Loucy (cell line): Measurements from ENCODE around the gene ADAM8.

Source experiments
- H2AFZ ChIP-seq: fragments of 200-600 bp; sonication (generic); 2 replicates; pipeline ENCODE4 v1.6.0; 2016; ENCODE audit warnings: antibody characterized with exemption, mild to moderate bottlenecking, low read length, moderate library complexity
- H3F3A ChIP-seq: fragments of 200-600 bp; 2 replicates; pipeline ENCODE4 v1.6.0; 2016; ENCODE audit warnings: antibody characterized with exemption, low read depth, mild to moderate bottlenecking
- H3K27me3 ChIP-seq: fragments of 200-600 bp; sonication (generic); 2 replicates; pipeline ENCODE4 v1.6.1; 2014; ENCODE audit warnings: low read length, mild to moderate bottlenecking; ENCODE audit not compliant: insufficient read depth, poor library complexity, severe bottlenecking
- H3K36me3 ChIP-seq: fragments of 200-600 bp; sonication (generic); 2 replicates; pipeline ENCODE4 v1.6.1; 2016; ENCODE audit warnings: low read length; ENCODE audit not compliant: insufficient read depth
- H3K4me1 ChIP-seq: fragments of 200-600 bp; sonication (generic); 2 replicates; pipeline ENCODE4 v1.5.1; 2014; ENCODE audit warnings: low read length, mild to moderate bottlenecking; ENCODE audit not compliant: insufficient read depth, poor library complexity, severe bottlenecking
- H3K4me2 ChIP-seq: fragments of 200-600 bp; sonication (generic); 2 replicates; pipeline ENCODE4 v1.6.0; 2014; ENCODE audit warnings: antibody characterized with exemption, low read length, low read depth, mild to moderate bottlenecking; ENCODE audit not compliant: poor library complexity, severe bottlenecking
- H3K4me3 ChIP-seq: fragments of 200-600 bp; sonication (generic); 2 replicates; pipeline ENCODE4 v1.5.1; 2014; ENCODE audit warnings: low read length, mild to moderate bottlenecking, mixed read lengths; ENCODE audit not compliant: poor library complexity, severe bottlenecking
- H3K79me2 ChIP-seq: fragments of 200-600 bp; sonication (generic); 2 replicates; pipeline ENCODE4 v1.6.1; 2014; ENCODE audit warnings: low read length; ENCODE audit not compliant: insufficient read depth
- H3K9ac ChIP-seq: fragments of 200-600 bp; sonication (generic); 2 replicates; pipeline ENCODE4 v1.6.0; 2014; ENCODE audit warnings: mild to moderate bottlenecking, low read depth, low read length, moderate library complexity; ENCODE audit not compliant: poor library complexity, severe bottlenecking
- H3K9me2 ChIP-seq: fragments of 200-600 bp; sonication (generic); replicated peaks from 2 replicates; pipeline ENCODE4 v1.6.1; 2016; ENCODE audit warnings: low read depth, low read length, mixed read lengths
- H3K9me3 ChIP-seq: fragments of 200-600 bp; sonication (generic); 2 replicates; pipeline ENCODE4 v1.6.1; 2014; ENCODE audit warnings: mild to moderate bottlenecking, antibody characterized with exemption, low read length, low read depth; ENCODE audit not compliant: insufficient read depth
- H4K20me1 ChIP-seq: fragments of 200-600 bp; sonication (generic); 2 replicates; pipeline ENCODE4 v1.6.0; 2014; ENCODE audit warnings: antibody characterized with exemption, low read length, mild to moderate bottlenecking; ENCODE audit not compliant: insufficient read depth, poor library complexity, severe bottlenecking
- EZH2phosphoT487 ChIP-seq: fragments of 200-600 bp; IDR thresholded peaks from 2 replicates; pipeline ENCODE4 v1.6.1; 2018; ENCODE audit warnings: antibody characterized with exemption, mild to moderate bottlenecking, moderate library complexity, borderline replicate concordance
- TF ChIP-seq, protein P1 (sequence below): fragments of 200-600 bp; sonication (generic); conservative IDR thresholded peaks from 2 replicates; pipeline ENCODE4 v1.5.1; 2014; ENCODE audit warnings: mild to moderate bottlenecking, antibody characterized with exemption, low read length

Gene ADAM8

DNA sequence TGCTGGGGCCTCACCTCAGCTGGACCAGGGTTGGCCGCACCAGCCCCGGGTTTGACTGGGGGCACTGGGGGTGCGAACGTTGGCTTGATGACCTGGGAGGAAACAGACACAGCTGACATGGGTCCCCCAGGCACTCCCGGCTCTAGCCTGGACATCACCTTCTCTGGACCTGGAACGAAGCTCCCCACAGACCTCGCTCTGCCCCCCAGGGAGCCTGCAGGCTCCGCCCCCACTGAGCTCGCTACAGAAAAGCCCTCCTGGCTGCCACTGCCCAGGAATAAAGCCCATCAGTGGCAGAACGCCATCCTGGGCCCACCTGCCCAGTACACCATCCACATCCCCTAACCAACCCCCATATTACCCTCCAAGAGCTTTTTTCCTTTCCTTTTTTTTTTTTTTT is 13.0 kb downstream of the ADAM8 start:
- H3K79me2 ChIP-seq = no peaks in the 10 kb centered on the region
- H3F3A ChIP-seq = peaks cover 10% of the 10 kb centered on the region; the same call in 1 of the 2 replicates
- H3K4me2 ChIP-seq = no peak overlapping the region
- no peak overlapping the region for H3K4me3 ChIP-seq
- H4K20me1 ChIP-seq = no peaks in the 10 kb centered on the region
- peaks cover 54% of the 10 kb centered on the region for H3K4me1 ChIP-seq
- TF ChIP-seq, protein P1, sequence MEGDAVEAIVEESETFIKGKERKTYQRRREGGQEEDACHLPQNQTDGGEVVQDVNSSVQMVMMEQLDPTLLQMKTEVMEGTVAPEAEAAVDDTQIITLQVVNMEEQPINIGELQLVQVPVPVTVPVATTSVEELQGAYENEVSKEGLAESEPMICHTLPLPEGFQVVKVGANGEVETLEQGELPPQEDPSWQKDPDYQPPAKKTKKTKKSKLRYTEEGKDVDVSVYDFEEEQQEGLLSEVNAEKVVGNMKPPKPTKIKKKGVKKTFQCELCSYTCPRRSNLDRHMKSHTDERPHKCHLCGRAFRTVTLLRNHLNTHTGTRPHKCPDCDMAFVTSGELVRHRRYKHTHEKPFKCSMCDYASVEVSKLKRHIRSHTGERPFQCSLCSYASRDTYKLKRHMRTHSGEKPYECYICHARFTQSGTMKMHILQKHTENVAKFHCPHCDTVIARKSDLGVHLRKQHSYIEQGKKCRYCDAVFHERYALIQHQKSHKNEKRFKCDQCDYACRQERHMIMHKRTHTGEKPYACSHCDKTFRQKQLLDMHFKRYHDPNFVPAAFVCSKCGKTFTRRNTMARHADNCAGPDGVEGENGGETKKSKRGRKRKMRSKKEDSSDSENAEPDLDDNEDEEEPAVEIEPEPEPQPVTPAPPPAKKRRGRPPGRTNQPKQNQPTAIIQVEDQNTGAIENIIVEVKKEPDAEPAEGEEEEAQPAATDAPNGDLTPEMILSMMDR = no peak
- no peak overlapping the region for H3K9ac ChIP-seq
- no peak overlapping the region for H2AFZ ChIP-seq
- no peaks in the 10 kb centered on the region for H3K27me3 ChIP-seq
- H3K9me3 ChIP-seq = no peaks in the 10 kb centered on the region
- no peaks in the 10 kb centered on the region for H3K36me3 ChIP-seq
- no peaks in the 10 kb centered on the region for H3K9me2 ChIP-seq

DNA sequence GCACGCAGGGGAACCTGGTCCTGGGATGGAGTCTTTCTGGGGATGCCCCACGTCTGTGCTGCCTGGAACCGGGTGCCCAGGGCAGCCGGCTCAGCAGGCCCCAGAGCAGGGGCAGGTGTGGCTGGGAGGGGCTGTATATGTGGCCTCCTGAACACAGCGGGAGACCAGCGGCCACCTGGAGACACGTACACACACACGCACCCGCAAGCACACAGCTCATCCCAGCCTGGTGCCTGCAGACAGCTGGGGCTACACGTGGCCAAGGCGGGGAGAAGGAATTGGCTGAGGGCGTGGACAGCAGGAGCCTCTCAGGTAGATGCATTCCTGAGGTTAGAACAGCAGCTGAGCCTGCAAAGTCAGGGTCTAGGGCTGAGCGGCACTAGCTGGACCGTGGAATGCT is 14.0 kb downstream of the ADAM8 start:
- H2AFZ ChIP-seq = no peak overlapping the region
- H3K79me2 ChIP-seq = no peaks in the 10 kb centered on the region
- H3K4me3 ChIP-seq = no peak overlapping the region
- H3K4me1 ChIP-seq = peaks cover 63% of the 10 kb centered on the region
- no peaks in the 10 kb centered on the region for H3K27me3 ChIP-seq
- H3K9me2 ChIP-seq = no peaks in the 10 kb centered on the region
- no peaks in the 10 kb centered on the region for H3K9me3 ChIP-seq
- H4K20me1 ChIP-seq = no peaks in the 10 kb centered on the region
- no peak for TF ChIP-seq EZH2phosphoT487
- TF ChIP-seq, protein P1 = no peak
- peak overlapping the region; percentile 48 for H3K4me2 ChIP-seq
- H3K36me3 ChIP-seq = no peaks in the 10 kb centered on the region
- H3F3A ChIP-seq = peaks cover 10% of the 10 kb centered on the region; the same call in 1 of the 2 replicates
- no peak overlapping the region for H3K9ac ChIP-seq

DNA sequence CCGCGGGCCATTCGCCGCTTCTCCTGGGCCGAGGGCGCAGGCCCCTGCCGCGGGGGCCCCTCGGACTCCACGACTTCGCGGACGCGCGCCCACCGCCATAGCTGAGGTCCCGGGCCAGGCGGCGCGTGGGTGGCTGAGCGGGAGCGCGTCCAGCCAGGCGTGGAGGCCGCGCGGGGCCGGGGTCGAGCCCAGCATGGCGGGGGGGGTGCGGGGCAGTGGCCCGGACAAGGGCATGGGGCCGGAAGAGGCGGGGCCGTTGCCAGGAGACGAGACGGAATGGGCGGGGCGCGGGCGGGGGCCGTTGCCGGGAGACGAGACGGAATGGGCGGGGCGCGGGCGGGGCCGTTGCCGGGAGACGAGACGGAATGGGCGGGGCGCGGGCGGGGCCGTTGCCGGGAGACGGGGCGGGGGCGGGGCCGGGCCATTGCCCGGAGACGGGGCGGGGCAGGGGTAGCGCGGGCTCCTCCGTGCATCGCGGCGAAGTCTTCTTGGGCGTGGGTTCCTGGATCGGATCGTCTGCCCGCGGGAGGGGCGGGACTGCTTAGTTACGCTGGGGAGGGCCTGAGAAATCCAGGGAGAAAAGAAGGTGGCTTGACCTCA is 14.8 kb downstream of the ADAM8 start:
- TF ChIP-seq EZH2phosphoT487 = no peak
- TF ChIP-seq, protein P1 = no peak
- peaks cover 13% of the 10 kb centered on the region for H3F3A ChIP-seq
- H3K9me2 ChIP-seq = no peaks in the 10 kb centered on the region
- H2AFZ ChIP-seq = peak overlapping the region; percentile 83
- no peaks in the 10 kb centered on the region for H3K9me3 ChIP-seq
- H3K27me3 ChIP-seq = no peaks in the 10 kb centered on the region
- H3K36me3 ChIP-seq = no peaks in the 10 kb centered on the region
- peak overlapping the region; percentile 80 for H3K4me2 ChIP-seq
- H4K20me1 ChIP-seq = no peaks in the 10 kb centered on the region
- H3K9ac ChIP-seq = peak overlapping the region; percentile 87
- peak overlapping the region; percentile 86 for H3K4me3 ChIP-seq
- H3K4me1 ChIP-seq = peaks cover 72% of the 10 kb centered on the region
- H3K79me2 ChIP-seq = no peaks in the 10 kb centered on the region
